K562 (cell line): ENCODE measurements around the gene HMCN2. TPM values are rescaled to one million over a fixed set of nuclear protein-coding genes. Genes with fewer than 3 reads are reported as not detected.

ENCODE experiments used
- ATAC-seq: fragments of 200-7000 bp; cut with Tn5 transposase; 3 replicates; pipeline ENCODE4 v1.9.1; 2020; ENCODE audit warnings: moderate library complexity
- BruUV-seq: library from RNA; stranded (reverse); fragments of 400-500 nt; replicated peaks from 2 replicates; lab custom pipeline; 2021; lab: Mats Ljungman, UMichigan
- CTCF ChIA-PET: fragments of 300-600 bp; formaldehyde crosslinking; extraction: SDS; loops from one replicate; lab custom pipeline; 2021; ENCODE audit warnings: low intra/inter-chr PET ratio; lab: Yijun Ruan, JAX
- POLR2A ChIA-PET: fragments of 300-600, 350-650 bp; sonication (Branson Sonifier 250); formaldehyde crosslinking; extraction: SDS; loops from one replicate; lab custom pipeline; 2021; ENCODE audit warnings: antibody characterized with exemption, inconsistent platforms; lab: Yijun Ruan, JAX
- DNase-seq, 4 experiments: peaks; one replicate each; pipeline versions ENCODE4 v3.0.0 to v3.0.0-alpha.2; 2011 to 2018; ENCODE audit warnings: low spot score in 3 of 4, mixed read lengths in 3 of 4; ENCODE audit errors: extremely low read depth in 1 of 4
- FAIRE-seq: peaks from 2 replicates; lab custom pipeline; 2011; peaks lifted over from hg19 to GRCh38; lab: Jason Lieb, UNC
- H2AFZ ChIP-seq: 2 replicates; pipeline ENCODE4 v1.6.0; 2011; ENCODE audit warnings: low read depth, low read length, control low read depth, inconsistent platforms
- H3K27ac ChIP-seq: fragments of 200-600 bp; 3 replicates; pipeline ENCODE4 v1.8.0; 2011; ENCODE audit warnings: low read depth, mild to moderate bottlenecking, control low read depth, inconsistent platforms, low read length, moderate library complexity, mixed read lengths; ENCODE audit errors: extremely low read depth
- H3K27me3 ChIP-seq, 2 experiments: fragments of 300-600 bp in 1 of 2; 2 replicates in 1 of 2; 3 replicates in 1 of 2; pipeline versions ENCODE4 v1.6.0 to v1.8.0; 2011; ENCODE audit warnings: inconsistent platforms in 2 of 2, low read length in 2 of 2, mild to moderate bottlenecking in 1 of 2, mixed read lengths in 1 of 2, moderate library complexity in 1 of 2; ENCODE audit not compliant: control insufficient read depth in 2 of 2, insufficient read depth in 2 of 2
- H3K36me3 ChIP-seq: fragments of 300-600 bp; 3 replicates; pipeline ENCODE4 v1.8.0; 2011; ENCODE audit warnings: mild to moderate bottlenecking, low read length, inconsistent platforms; ENCODE audit not compliant: control insufficient read depth, insufficient read depth
- H3K4me1 ChIP-seq, 2 experiments: fragments of 200-600 bp in 1 of 2; replicated peaks in 1 of 2; 2 replicates in 1 of 2; 3 replicates in 1 of 2; pipeline versions ENCODE4 v1.5.1 to v1.8.0; 2011; ENCODE audit warnings: inconsistent platforms in 2 of 2, low read length in 2 of 2, mild to moderate bottlenecking in 1 of 2, mixed read lengths in 1 of 2, moderate library complexity in 1 of 2; ENCODE audit not compliant: control insufficient read depth in 2 of 2, insufficient read depth in 2 of 2
- H3K4me2 ChIP-seq: 2 replicates; pipeline ENCODE4 v1.6.1; 2011; ENCODE audit warnings: low read length, control low read depth, inconsistent platforms, mixed read lengths; ENCODE audit not compliant: insufficient read depth
- H3K4me3 ChIP-seq: fragments of 200-600 bp; sonication (generic), shearing (Covaris generic); 2 replicates; pipeline ENCODE4 v1.5.1; 2016; ENCODE audit warnings: control low read depth, inconsistent platforms
- H3K79me2 ChIP-seq: fragments of 200-600 bp; 3 replicates; pipeline ENCODE4 v1.8.0; 2011; ENCODE audit warnings: low read length, inconsistent platforms; ENCODE audit not compliant: control insufficient read depth, insufficient read depth
- H3K9ac ChIP-seq, 2 experiments: 2 replicates each; pipeline versions ENCODE4 v1.6.0 to v1.6.1; 2011; ENCODE audit warnings: low read depth in 2 of 2, low read length in 2 of 2, control low read depth in 1 of 2, inconsistent platforms in 1 of 2, mild to moderate bottlenecking in 1 of 2, mixed read lengths in 1 of 2; ENCODE audit not compliant: insufficient read depth in 1 of 2
- H3K9me1 ChIP-seq: one replicate; pipeline ENCODE4 v1.6.0; 2011; ENCODE audit warnings: inconsistent platforms, mild to moderate bottlenecking, low read length, moderate library complexity; ENCODE audit not compliant: control insufficient read depth, insufficient read depth
- H3K9me3 ChIP-seq: replicated peaks from 2 replicates; pipeline ENCODE4 v1.5.1; 2011; ENCODE audit warnings: low read depth, low read length, inconsistent platforms; ENCODE audit not compliant: control insufficient read depth, insufficient read depth
- H4K20me1 ChIP-seq: replicated peaks from 2 replicates; pipeline ENCODE4 v1.6.1; 2011; ENCODE audit warnings: low read length, inconsistent platforms, mixed read lengths; ENCODE audit not compliant: control insufficient read depth, insufficient read depth
- BCOR ChIP-seq: fragments of 450-650 bp; IDR thresholded peaks from 2 replicates; pipeline ENCODE4 v1.6.1; 2016
- CBFA2T2 ChIP-seq: fragments of 450-650 bp; conservative IDR thresholded peaks from 2 replicates; pipeline ENCODE4 v1.6.1; 2017; ENCODE audit warnings: mild to moderate bottlenecking
- ESRRA ChIP-seq: fragments of 450-650 bp; IDR thresholded peaks from 2 replicates; pipeline ENCODE4 v1.6.1; 2014; ENCODE audit warnings: low read depth, mild to moderate bottlenecking, moderate library complexity, borderline replicate concordance
- RAD51 ChIP-seq: fragments of 450-650 bp; IDR thresholded peaks from 2 replicates; pipeline ENCODE4 v1.7.1; 2016; ENCODE audit warnings: low read depth, mild to moderate bottlenecking, borderline replicate concordance
- ZFP36 ChIP-seq: fragments of 150-350 bp; IDR thresholded peaks from 2 replicates; pipeline ENCODE4 v1.6.1; 2018; ENCODE audit warnings: low read length, low read depth; ENCODE audit not compliant: partially characterized antibody
- ZNF408 ChIP-seq: fragments of 250-450 bp; sonication (Bioruptor Pico); IDR thresholded peaks from 2 replicates; pipeline ENCODE4 v1.4.0; 2020; ENCODE audit warnings: low read depth, mild to moderate bottlenecking, moderate library complexity
- ZNF785 ChIP-seq: fragments of 250-450 bp; sonication (Bioruptor Pico); IDR thresholded peaks from 2 replicates; pipeline ENCODE4 v1.4.0; 2020; ENCODE audit warnings: mild to moderate bottlenecking
- WGBS: fragments of 100-300 bp; shearing (Covaris generic); methylation state at CpG from one replicate; pipeline ENCODE4 v1.1.6; 2016; ENCODE audit warnings: low coverage, mixed read lengths; ENCODE audit not compliant: insufficient coverage; ENCODE audit errors: missing lambda C conversion rate; 5-methylcytosine and 5-hydroxymethylcytosine counted together
- in situ Hi-C: fragments of 300-500 bp; cut with MboI; formaldehyde crosslinking; loops from 4 replicates; pipeline ENCODE4 v1.15.0; 2018; ENCODE audit warnings: inconsistent platforms, mixed read lengths
- intact Hi-C: fragments of 100-400 bp; cut with micrococcal nuclease; formaldehyde crosslinking; loops from 2 replicates; pipeline ENCODE4 v1.14.2; 2022
- polyA plus RNA-seq, 8 experiments: library from polyadenylated mRNA; depleted of rRNA in 4 of 8; stranded (reverse) in 5 of 8; unstranded in 3 of 8; fragments of >200 nt; fragmentation: Nextera tagmentation in 2 of 8; fragmentation: Illumina TruSeq in 1 of 8; extraction: Ambion mirVana in 2 of 8; extraction: Trizol in 1 of 8; gene quantifications; 2 replicates each; pipeline versions ENCODE4 v1.2.1 to v1.2.3, GENCODE V29; 2011 to 2014; ENCODE audit warnings: inconsistent platforms in 1 of 8, missing spikeins in 1 of 8
- total RNA-seq, 7 experiments: library from RNA; depleted of rRNA in 6 of 7; stranded (reverse); fragments of >200 nt in 6 of 7; fragmentation: Illumina TruSeq in 2 of 7; extraction: Trizol in 2 of 7; gene quantifications; 2 replicates each; pipeline versions ENCODE4 v1.2.1 to v1.2.3, GENCODE V29; 2011 to 2021; ENCODE audit warnings: low replicate concordance in 1 of 7
- TF ChIP-seq, protein P1 (sequence below): fragments of 450-650 bp; formaldehyde crosslinking; IDR thresholded peaks from 2 replicates; pipeline ENCODE4 v1.4.0; 2020; ENCODE audit warnings: mild to moderate bottlenecking, mixed read lengths
- TF ChIP-seq, protein P2 (sequence below): sonication (generic); formaldehyde crosslinking; IDR thresholded peaks from 2 replicates; pipeline ENCODE4 v1.8.0; 2022; ENCODE audit warnings: mild to moderate bottlenecking, missing genetic modification reagents
- TF ChIP-seq, protein P3 (sequence below): sonication (generic); formaldehyde crosslinking; IDR thresholded peaks from 2 replicates; pipeline ENCODE4 v1.5.0; 2020; ENCODE audit warnings: missing genetic modification reagents
- TF ChIP-seq, protein P4 (sequence below): sonication (generic); formaldehyde crosslinking; IDR thresholded peaks from 2 replicates; pipeline ENCODE4 v1.9.0; 2022; ENCODE audit warnings: mild to moderate bottlenecking, missing genetic modification reagents

The HMCN2 gene
- total and polyA plus RNA-seq, 9 of the 15 experiments (the other 6 are each of a cell fraction or from before 2014, with no cell fraction given): 0.01 TPM; not detected in 8

DNA sequence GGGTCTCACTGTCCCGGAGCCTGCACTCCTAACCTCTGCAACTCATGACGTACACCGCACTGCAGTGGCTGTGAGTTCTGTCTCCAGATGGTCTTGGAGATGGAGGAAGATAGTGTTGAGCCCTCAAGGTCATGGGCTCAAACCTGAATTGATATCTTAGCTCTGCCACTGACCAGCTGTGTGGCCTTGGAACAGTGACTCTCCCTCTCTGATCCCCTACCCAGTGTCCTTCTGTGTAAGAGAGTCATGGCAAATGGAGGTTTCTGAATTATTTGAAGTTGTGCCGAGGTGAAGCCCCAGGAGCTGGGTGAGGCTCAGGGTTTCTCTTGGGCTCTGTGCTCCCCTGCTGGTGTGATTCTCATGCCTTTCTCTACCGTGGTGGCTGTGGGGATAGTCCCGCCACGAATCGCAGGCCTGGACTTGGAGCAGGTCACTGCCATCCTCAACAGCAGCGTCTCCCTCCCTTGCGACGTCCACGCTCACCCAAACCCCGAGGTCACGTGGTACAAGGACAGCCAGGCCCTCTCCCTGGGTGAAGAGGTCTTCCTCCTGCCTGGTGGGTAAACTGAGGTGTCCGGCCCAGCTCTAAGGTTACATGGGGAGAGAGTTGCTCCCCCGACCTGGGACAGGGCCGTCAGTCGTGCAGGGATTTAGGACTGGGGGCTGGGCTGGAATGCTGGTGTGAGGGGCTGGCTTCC lies 118.6 kb downstream of the HMCN2 start:
- DNase-seq (no peak), ATAC-seq (no peak), FAIRE-seq (no peak)
- no peak overlapping the region for H2AFZ ChIP-seq
- no peaks in the 10 kb centered on the region for H3K9me1 ChIP-seq
- ChIA-PET CTCF (no interaction called here), POLR2A (interaction anchor here (0.7 to 1.6 kb wide), 3 partner anchors 14 to 69 kb away, joined by 3 to 4 read pairs (median 3); no protein-coding TSS in a partner anchor)
- no peak overlapping the region for H3K4me3 ChIP-seq
- no peak overlapping the region for H3K27ac ChIP-seq
- TF ChIP-seq RAD51: peak; percentile 86
- peak; percentile 81 for TF ChIP-seq ZFP36
- TF ChIP-seq BCOR: peak; percentile 66; the same call in 1 of the 2 replicates
- 0 out of 2 replicates have a peak, but pooled peaks have one; percentile 25 for TF ChIP-seq ESRRA
- TF ChIP-seq, protein P1, sequence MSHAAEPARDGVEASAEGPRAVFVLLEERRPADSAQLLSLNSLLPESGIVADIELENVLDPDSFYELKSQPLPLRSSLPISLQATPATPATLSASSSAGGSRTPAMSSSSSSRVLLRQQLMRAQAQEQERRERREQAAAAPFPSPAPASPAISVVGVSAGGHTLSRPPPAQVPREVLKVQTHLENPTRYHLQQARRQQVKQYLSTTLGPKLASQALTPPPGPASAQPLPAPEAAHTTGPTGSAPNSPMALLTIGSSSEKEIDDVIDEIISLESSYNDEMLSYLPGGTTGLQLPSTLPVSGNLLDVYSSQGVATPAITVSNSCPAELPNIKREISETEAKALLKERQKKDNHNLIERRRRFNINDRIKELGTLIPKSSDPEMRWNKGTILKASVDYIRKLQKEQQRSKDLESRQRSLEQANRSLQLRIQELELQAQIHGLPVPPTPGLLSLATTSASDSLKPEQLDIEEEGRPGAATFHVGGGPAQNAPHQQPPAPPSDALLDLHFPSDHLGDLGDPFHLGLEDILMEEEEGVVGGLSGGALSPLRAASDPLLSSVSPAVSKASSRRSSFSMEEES: peak; percentile 53
- peak; percentile 39; the same call in 1 of the 2 replicates for TF ChIP-seq CBFA2T2
- TF ChIP-seq, protein P2, sequence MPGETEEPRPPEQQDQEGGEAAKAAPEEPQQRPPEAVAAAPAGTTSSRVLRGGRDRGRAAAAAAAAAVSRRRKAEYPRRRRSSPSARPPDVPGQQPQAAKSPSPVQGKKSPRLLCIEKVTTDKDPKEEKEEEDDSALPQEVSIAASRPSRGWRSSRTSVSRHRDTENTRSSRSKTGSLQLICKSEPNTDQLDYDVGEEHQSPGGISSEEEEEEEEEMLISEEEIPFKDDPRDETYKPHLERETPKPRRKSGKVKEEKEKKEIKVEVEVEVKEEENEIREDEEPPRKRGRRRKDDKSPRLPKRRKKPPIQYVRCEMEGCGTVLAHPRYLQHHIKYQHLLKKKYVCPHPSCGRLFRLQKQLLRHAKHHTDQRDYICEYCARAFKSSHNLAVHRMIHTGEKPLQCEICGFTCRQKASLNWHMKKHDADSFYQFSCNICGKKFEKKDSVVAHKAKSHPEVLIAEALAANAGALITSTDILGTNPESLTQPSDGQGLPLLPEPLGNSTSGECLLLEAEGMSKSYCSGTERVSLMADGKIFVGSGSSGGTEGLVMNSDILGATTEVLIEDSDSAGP (CRISPR knock-in tag): no peak
- TF ChIP-seq, protein P3, sequence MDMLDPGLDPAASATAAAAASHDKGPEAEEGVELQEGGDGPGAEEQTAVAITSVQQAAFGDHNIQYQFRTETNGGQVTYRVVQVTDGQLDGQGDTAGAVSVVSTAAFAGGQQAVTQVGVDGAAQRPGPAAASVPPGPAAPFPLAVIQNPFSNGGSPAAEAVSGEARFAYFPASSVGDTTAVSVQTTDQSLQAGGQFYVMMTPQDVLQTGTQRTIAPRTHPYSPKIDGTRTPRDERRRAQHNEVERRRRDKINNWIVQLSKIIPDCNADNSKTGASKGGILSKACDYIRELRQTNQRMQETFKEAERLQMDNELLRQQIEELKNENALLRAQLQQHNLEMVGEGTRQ: peak; percentile 73
- TF ChIP-seq ZNF785 (CRISPR knock-in tag): no peak
- no peak for TF ChIP-seq ZNF408 (CRISPR knock-in tag)
- TF ChIP-seq, protein P4, sequence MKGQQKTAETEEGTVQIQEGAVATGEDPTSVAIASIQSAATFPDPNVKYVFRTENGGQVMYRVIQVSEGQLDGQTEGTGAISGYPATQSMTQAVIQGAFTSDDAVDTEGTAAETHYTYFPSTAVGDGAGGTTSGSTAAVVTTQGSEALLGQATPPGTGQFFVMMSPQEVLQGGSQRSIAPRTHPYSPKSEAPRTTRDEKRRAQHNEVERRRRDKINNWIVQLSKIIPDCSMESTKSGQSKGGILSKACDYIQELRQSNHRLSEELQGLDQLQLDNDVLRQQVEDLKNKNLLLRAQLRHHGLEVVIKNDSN (CRISPR knock-in tag): peak; percentile 81
- H3K4me2 ChIP-seq: no peak overlapping the region
- intact Hi-C loops: no loop called here
- no peaks in the 10 kb centered on the region for H3K79me2 ChIP-seq
- in situ Hi-C loops: no loop called here
- H3K9me3 ChIP-seq: no peaks in the 10 kb centered on the region
- no peak overlapping the region for H3K9ac ChIP-seq
- peaks cover 10% of the 10 kb centered on the region for H4K20me1 ChIP-seq
- peaks cover 24 to 81% of the 10 kb centered on the region in 2 experiments for H3K27me3 ChIP-seq
- BruUV-seq: no TSS peak
- WGBS: 4% methylated on average over 18 of the region's 18 CpGs
- H3K4me1 ChIP-seq: peaks cover 0 to 18% of the 10 kb centered on the region in 2 experiments; a peak in 2 of 5 replicates
- no peaks in the 10 kb centered on the region for H3K36me3 ChIP-seq
